IMR-90 (cell line): ENCODE results near the gene TMEM8B. TPM values are rescaled to one million over a fixed set of nuclear protein-coding genes. Genes with fewer than 3 reads are reported as not detected.

ENCODE experiments used
- ATAC-seq: fragments of 200-7000 bp; cut with Tn5 transposase; 2 replicates; pipeline ENCODE4 v1.9.1; 2020; ENCODE audit warnings: low read depth, mild to moderate bottlenecking, moderate library complexity
- BruUV-seq: library from RNA; stranded (reverse); fragments of 400-500 nt; replicated peaks from 2 replicates; lab custom pipeline; 2021; lab: Mats Ljungman, UMichigan
- CTCF ChIA-PET: fragments of 300-600 bp; formaldehyde crosslinking; extraction: SDS; loops from one replicate; lab custom pipeline; 2021; ENCODE audit warnings: antibody characterized with exemption; lab: Yijun Ruan, JAX
- POLR2A ChIA-PET: fragments of 300-600 bp; sonication (Branson Sonifier 250); formaldehyde crosslinking; loops from one replicate; lab custom pipeline; 2022; ENCODE audit warnings: antibody characterized with exemption; ENCODE audit not compliant: unreplicated experiment; lab: Charles Lee
- DNase-seq: peaks from one replicate; pipeline ENCODE4 v3.0.0; 2013
- H2AFZ ChIP-seq: replicated peaks from 2 replicates; pipeline ENCODE3; 2013; ENCODE audit warnings: low read length, mild to moderate bottlenecking; ENCODE audit not compliant: poor library complexity
- H2AK5ac ChIP-seq: 2 replicates; pipeline ENCODE4 v1.6.1; 2013; ENCODE audit warnings: low read depth, low read length, inconsistent platforms
- H2AK9ac ChIP-seq: replicated peaks from 2 replicates; pipeline ENCODE3; 2013; ENCODE audit warnings: mild to moderate bottlenecking, low read depth, low read length, moderate library complexity; ENCODE audit not compliant: poor library complexity
- H2BK120ac ChIP-seq: 2 replicates; pipeline ENCODE4 v1.6.1; 2013; ENCODE audit warnings: low read depth, low read length, inconsistent platforms
- H2BK15ac ChIP-seq: 3 replicates; pipeline ENCODE4 v1.6.1; 2013; ENCODE audit warnings: low read depth, low read length, inconsistent platforms
- H2BK20ac ChIP-seq: 2 replicates; pipeline ENCODE4 v1.6.1; 2013; ENCODE audit warnings: low read depth, mild to moderate bottlenecking, inconsistent platforms, low read length, moderate library complexity
- H2BK5ac ChIP-seq: 2 replicates; pipeline ENCODE4 v1.6.1; 2013; ENCODE audit warnings: mild to moderate bottlenecking, low read depth, low read length, inconsistent platforms; ENCODE audit not compliant: poor library complexity, severe bottlenecking
- H3K14ac ChIP-seq: replicated peaks from 2 replicates; pipeline ENCODE4 v1.6.1; 2013; ENCODE audit warnings: low read depth, low read length, inconsistent platforms
- H3K18ac ChIP-seq: 2 replicates; pipeline ENCODE4 v1.6.1; 2013; ENCODE audit warnings: low read depth, low read length, control low read depth
- H3K23ac ChIP-seq: 2 replicates; pipeline ENCODE4 v1.6.1; 2013; ENCODE audit warnings: low read depth, low read length, inconsistent platforms
- H3K27ac ChIP-seq: 2 replicates; pipeline ENCODE4 v1.5.1; 2013; ENCODE audit warnings: mild to moderate bottlenecking, control low read depth, low read length; ENCODE audit not compliant: insufficient read depth
- H3K27me3 ChIP-seq: 2 replicates; pipeline ENCODE4 v1.6.1; 2013; ENCODE audit warnings: low read length; ENCODE audit not compliant: control insufficient read depth, insufficient read depth
- H3K36me3 ChIP-seq: 2 replicates; pipeline ENCODE4 v1.6.1; 2013; ENCODE audit warnings: low read length, mixed read lengths; ENCODE audit not compliant: control insufficient read depth, insufficient read depth
- H3K4ac ChIP-seq: 2 replicates; pipeline ENCODE4 v1.6.1; 2013; ENCODE audit warnings: low read depth, low read length, inconsistent platforms
- H3K4me1 ChIP-seq: 2 replicates; pipeline ENCODE4 v1.6.1; 2013; ENCODE audit warnings: low read length, mixed read lengths; ENCODE audit not compliant: control insufficient read depth, insufficient read depth
- H3K4me2 ChIP-seq: 2 replicates; pipeline ENCODE4 v1.6.1; 2013; ENCODE audit warnings: low read depth, mild to moderate bottlenecking, control low read depth, low read length, moderate library complexity
- H3K4me3 ChIP-seq: 2 replicates; pipeline ENCODE4 v1.5.1; 2013; ENCODE audit warnings: low read depth, mild to moderate bottlenecking, control low read depth, low read length, moderate library complexity; ENCODE audit not compliant: insufficient read depth
- H3K56ac ChIP-seq: 2 replicates; pipeline ENCODE4 v1.6.1; 2013; ENCODE audit warnings: low read length, inconsistent platforms; ENCODE audit not compliant: insufficient read depth; ENCODE audit errors: extremely low read depth
- H3K79me1 ChIP-seq, 2 experiments: 2 replicates each; pipeline ENCODE4 v1.6.1; 2013; ENCODE audit warnings: low read length in 2 of 2, inconsistent platforms in 1 of 2, low read depth in 1 of 2
- H3K9ac ChIP-seq: 2 replicates; pipeline ENCODE4 v1.6.1; 2013; ENCODE audit warnings: low read depth, low read length, control low read depth
- H3K9me1 ChIP-seq: 2 replicates; pipeline ENCODE4 v1.6.1; 2013; ENCODE audit warnings: low read length, inconsistent platforms; ENCODE audit not compliant: insufficient read depth
- H3K9me3 ChIP-seq: 2 replicates; pipeline ENCODE4 v1.6.1; 2013; ENCODE audit warnings: low read length; ENCODE audit not compliant: control insufficient read depth, insufficient read depth
- H4K20me1 ChIP-seq: 2 replicates; pipeline ENCODE4 v1.6.1; 2013; ENCODE audit warnings: low read length, inconsistent platforms; ENCODE audit not compliant: insufficient read depth
- H4K5ac ChIP-seq: 2 replicates; pipeline ENCODE4 v1.6.1; 2013; ENCODE audit warnings: mild to moderate bottlenecking, low read depth, low read length, control low read depth
- H4K8ac ChIP-seq, 2 experiments: 2 replicates each; pipeline ENCODE4 v1.6.1; 2013; ENCODE audit warnings: low read depth in 2 of 2, low read length in 2 of 2, control low read depth in 1 of 2, inconsistent platforms in 1 of 2
- H4K91ac ChIP-seq: 2 replicates; pipeline ENCODE4 v1.6.1; 2013; ENCODE audit warnings: low read depth, low read length, inconsistent platforms; ENCODE audit not compliant: insufficient read depth
- BHLHE40 ChIP-seq: fragments of 150-350 bp; IDR thresholded peaks from 2 replicates; pipeline ENCODE4 v1.6.1; 2016; ENCODE audit warnings: mild to moderate bottlenecking, low read depth, low read length
- CEBPB ChIP-seq: IDR thresholded peaks from 2 replicates; pipeline ENCODE4 v1.6.1; 2012; ENCODE audit warnings: low read depth, low read length, improper control_type of control experiment
- CHD1 ChIP-seq: IDR thresholded peaks from 2 replicates; pipeline ENCODE4 v1.6.1; 2012; ENCODE audit warnings: low read depth, low read length, improper control_type of control experiment
- FOS ChIP-seq: fragments of 150-350 bp; IDR thresholded peaks from 2 replicates; pipeline ENCODE4 v1.6.1; 2016; ENCODE audit warnings: low read depth, low read length
- MAFK ChIP-seq: IDR thresholded peaks from 2 replicates; pipeline ENCODE4 v1.6.1; 2012; ENCODE audit warnings: low read depth, low read length, improper control_type of control experiment
- MXI1 ChIP-seq: IDR thresholded peaks from 2 replicates; pipeline ENCODE4 v1.6.1; 2012; ENCODE audit warnings: low read depth, mild to moderate bottlenecking, low read length, moderate library complexity, borderline replicate concordance
- NFE2L2 ChIP-seq: fragments of 150-350 bp; IDR thresholded peaks from 2 replicates; pipeline ENCODE4 v1.6.1; 2016; ENCODE audit warnings: low read depth, mild to moderate bottlenecking, low read length
- SMC3 ChIP-seq: fragments of 150-350 bp; IDR thresholded peaks from 2 replicates; pipeline ENCODE4 v1.6.1; 2016; ENCODE audit warnings: low read depth, mild to moderate bottlenecking, antibody characterized with exemption, low read length, moderate library complexity
- WGBS, 2 experiments: methylation state at CpG; one replicate each; pipeline versions ENCODE4 v1.1.5 to v1.1.7; 2013; ENCODE audit warnings: missing lambda C conversion rate in 2 of 2; ENCODE audit not compliant: insufficient read length in 1 of 2; ENCODE audit errors: extremely low coverage in 2 of 2; 5-methylcytosine and 5-hydroxymethylcytosine counted together
- dilution Hi-C: fragments of 300-500 bp; cut with HindIII; formaldehyde crosslinking; loops from one replicate; pipeline ENCODE4 v1.14.3; 2018; ENCODE audit warnings: low sequenced_read_pairs; ENCODE audit not compliant: unreplicated experiment
- in situ Hi-C: fragments of 300-500 bp; cut with MboI; formaldehyde crosslinking; loops from 3 replicates; pipeline ENCODE4 v1.14.3; 2019; ENCODE audit warnings: low sequenced_read_pairs, inconsistent platforms, mixed read lengths
- intact Hi-C: fragments of 100-400 bp; cut with micrococcal nuclease; formaldehyde crosslinking; loops from 2 replicates; pipeline ENCODE4 v1.10.0; 2022
- polyA plus RNA-seq, 3 experiments: library from polyadenylated mRNA; depleted of rRNA; stranded (reverse); fragments of >200 nt; gene quantifications; 2 replicates each; pipeline ENCODE4 v1.2.3, GENCODE V29; 2012; ENCODE audit warnings: low replicate concordance in 1 of 3
- total RNA-seq: library from RNA; depleted of rRNA; stranded (reverse); fragments of >200 nt; gene quantifications from 2 replicates; pipeline ENCODE4 v1.2.3, GENCODE V29; 2012

TMEM8B gene
- total and polyA plus RNA-seq, 2 of the 4 experiments (the other 2 are of a cell fraction): 0.72 to 8.3 TPM

DNA sequence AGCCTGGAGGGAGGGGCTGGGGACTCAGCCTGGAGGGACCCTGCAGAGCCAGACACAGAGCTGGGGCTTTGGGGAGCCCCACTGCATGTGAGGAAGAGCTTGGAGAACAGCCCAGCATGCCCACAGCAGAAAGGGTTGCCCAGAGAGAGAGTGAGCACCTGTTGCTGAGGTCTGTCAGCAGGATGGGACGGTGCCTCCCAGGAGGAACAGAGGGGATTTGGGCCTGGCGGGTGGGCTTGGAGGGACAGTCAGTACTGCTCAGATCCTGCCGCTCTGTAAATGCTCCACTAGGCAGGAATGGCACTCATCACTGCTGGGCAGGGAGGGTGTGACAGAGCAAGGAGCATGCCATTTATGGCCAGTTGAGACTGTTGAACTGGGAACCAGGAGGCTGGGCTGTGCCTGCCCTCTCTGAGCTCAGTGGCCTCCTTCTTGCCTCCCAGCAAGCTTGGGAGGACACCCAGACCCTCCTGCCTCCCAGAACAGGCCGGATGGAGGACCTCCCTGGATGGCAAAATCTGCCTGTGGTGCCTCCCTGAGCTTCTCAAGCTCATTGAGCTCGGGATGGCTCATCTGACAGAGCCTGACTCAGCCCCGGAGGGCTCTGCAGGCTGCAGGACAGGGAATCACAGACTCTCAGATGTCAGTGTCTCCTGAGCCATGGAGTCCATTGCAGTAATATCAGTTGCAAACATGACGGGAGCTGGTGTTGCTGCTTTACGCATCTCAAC lies 76.2 kb downstream of the TMEM8B start (continued):
- TF ChIP-seq FOS: no peak
- TF ChIP-seq MAFK: no peak

DNA sequence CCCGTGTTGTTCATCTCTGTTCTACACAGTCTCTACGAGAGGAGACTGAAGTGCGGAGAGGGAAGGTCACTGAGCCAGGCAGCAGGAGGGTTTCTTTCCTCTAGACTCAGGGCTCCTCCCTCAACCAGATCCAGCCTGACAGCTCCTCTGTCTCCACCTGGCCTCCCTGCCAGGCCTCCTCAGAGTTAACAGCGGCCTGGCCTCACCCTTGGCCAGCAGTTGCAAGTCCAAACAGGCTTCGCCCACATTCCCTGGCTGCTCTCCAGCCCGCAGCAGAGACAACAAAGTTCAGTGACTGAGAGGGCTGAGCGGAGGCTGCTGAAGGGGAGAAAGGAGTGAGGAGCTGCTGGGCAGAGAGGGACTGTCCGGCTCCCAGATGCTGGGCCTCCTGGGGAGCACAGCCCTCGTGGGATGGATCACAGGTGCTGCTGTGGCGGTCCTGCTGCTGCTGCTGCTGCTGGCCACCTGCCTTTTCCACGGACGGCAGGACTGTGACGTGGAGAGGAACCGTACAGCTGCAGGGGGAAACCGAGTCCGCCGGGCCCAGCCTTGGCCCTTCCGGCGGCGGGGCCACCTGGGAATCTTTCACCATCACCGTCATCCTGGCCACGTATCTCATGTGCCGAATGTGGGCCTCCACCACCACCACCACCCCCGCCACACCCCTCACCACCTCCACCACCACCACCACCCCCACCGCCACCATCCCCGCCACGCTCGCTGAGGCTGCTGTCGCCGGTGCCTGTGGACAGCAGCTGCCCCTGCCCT lies 77.1 kb downstream of the TMEM8B start, which contains the start of gene HRCT1:
Gene HRCT1 (plus strand): TSS at position 291 of the 768 bp plus-strand sequence. CDS start 86 bp downstream, at position 377.
- peak within 1 kb of the TSS; percentile 91 for H3K56ac ChIP-seq
- H2AK9ac ChIP-seq: peak within 1 kb of the TSS; percentile 96
- 4% methylated on average over 4 of the region's 30 CpGs; no CpG with 5 or more reads in 1 of the 2 experiments for WGBS, 2 experiments
- H3K9ac ChIP-seq: peak within 1 kb of the TSS; percentile 56
- peak within 1 kb of the TSS; percentile 23 for H3K4me2 ChIP-seq
- H2BK5ac ChIP-seq: peak within 1 kb of the TSS; percentile 98
- no peak within 1 kb of the TSS for H3K4me3 ChIP-seq
- H4K20me1 ChIP-seq: no peaks in the 10 kb centered on the region
- CTCF ChIA-PET: interaction anchor here (0.7 to 4.1 kb wide), 6 partner anchors 18 to 118 kb away, joined by 3 to 21 read pairs (median 4); no protein-coding TSS in a partner anchor
- dilution Hi-C loops: no loop called here
- no peaks in the 10 kb centered on the region for H3K9me3 ChIP-seq
- intact Hi-C loops: no loop called here
- H3K79me1 ChIP-seq: peaks cover 0 to 36% of the 10 kb centered on the region in 2 experiments; a peak in 2 of 4 replicates
- peak within 1 kb of the TSS; percentile 98 for H2BK20ac ChIP-seq
- ATAC-seq (peak; percentile 57), DNase-seq (peak; percentile 94)
- H3K4ac ChIP-seq: peak within 1 kb of the TSS; percentile 100
- in situ Hi-C loops: no loop called here
- H3K9me1 ChIP-seq: peaks cover 26% of the 10 kb centered on the region
- H4K5ac ChIP-seq: peak within 1 kb of the TSS; percentile 89
- peak within 1 kb of the TSS; percentile 85 for H2AFZ ChIP-seq
- peak within 1 kb of the TSS; percentile 96 to 97 for H4K8ac ChIP-seq
- peak within 1 kb of the TSS; percentile 99 for H3K23ac ChIP-seq
- H2AK5ac ChIP-seq: peak within 1 kb of the TSS; percentile 99
- H3K18ac ChIP-seq: peak within 1 kb of the TSS; percentile 84
- no peaks in the 10 kb centered on the region for H3K27me3 ChIP-seq
- peak within 1 kb of the TSS; percentile 99 for H2BK120ac ChIP-seq
- TF ChIP-seq CEBPB (peak; percentile 24; the same call in 1 of the 2 replicates), NFE2L2 (no peak), MAFK (no peak), MXI1 (peak; percentile 25; the same call in 1 of the 2 replicates), BHLHE40 (peak; percentile 6; the same call in 1 of the 2 replicates), CHD1 (no peak), SMC3 (no peak)
- H3K14ac ChIP-seq: peak within 1 kb of the TSS; percentile 99
- H3K36me3 ChIP-seq: no peaks in the 10 kb centered on the region
- H2BK15ac ChIP-seq: peak within 1 kb of the TSS; percentile 79; the same call in 2 of the 3 replicates
- BruUV-seq: no TSS peak
- POLR2A ChIA-PET: interaction anchor here (1.0 kb wide), 1 partner anchor 30 kb away, joined by 5 read pairs; no protein-coding TSS in a partner anchor
- H4K91ac ChIP-seq: peak within 1 kb of the TSS; percentile 99
- peaks cover 46% of the 10 kb centered on the region for H3K4me1 ChIP-seq
- peak within 1 kb of the TSS; percentile 93 for H3K27ac ChIP-seq
